K562 (cell line): Measurements from ENCODE around the gene NEU1. TPM values are rescaled to one million over a fixed set of nuclear protein-coding genes. Genes with fewer than 3 reads are reported as not detected.

Experiments
- CREB3L1 ChIP-seq: fragments of 450-650 bp; IDR thresholded peaks from 2 replicates; pipeline ENCODE4 v1.6.1; 2014; ENCODE audit warnings: low read depth, mild to moderate bottlenecking, moderate library complexity, borderline replicate concordance
- ERF ChIP-seq: fragments of 450-650 bp; formaldehyde crosslinking; IDR thresholded peaks from 2 replicates; pipeline ENCODE4 v1.4.0; 2020; ENCODE audit warnings: mild to moderate bottlenecking, mixed read lengths
- GATA2 ChIP-seq: sonication (generic); formaldehyde crosslinking; IDR thresholded peaks from 2 replicates; pipeline ENCODE4 v1.4.0; 2020; ENCODE audit warnings: mild to moderate bottlenecking, missing genetic modification reagents
- MAZ ChIP-seq, 2 experiments: fragments of 450-650 bp in 1 of 2; sonication (generic) in 1 of 2; formaldehyde crosslinking; IDR thresholded peaks in 1 of 2; conservative IDR thresholded peaks in 1 of 2; 2 replicates each; pipeline versions ENCODE4 v1.4.0 to v1.5.0; 2020; ENCODE audit warnings: mild to moderate bottlenecking in 1 of 2, missing genetic modification reagents in 1 of 2
- NR4A1 ChIP-seq, 2 experiments: fragments of 250-450 bp in 1 of 2; fragments of 450-650 bp in 1 of 2; sonication (Bioruptor Pico) in 1 of 2; IDR thresholded peaks; 2 replicates each; pipeline versions ENCODE4 v1.4.0 to v1.6.1; 2016 to 2020; ENCODE audit warnings: mild to moderate bottlenecking in 2 of 2, missing compliant biosample characterization in 1 of 2, missing genetic modification characterization in 1 of 2, moderate library complexity in 1 of 2
- PHTF2 ChIP-seq: fragments of 250-450 bp; sonication (Bioruptor Pico); IDR thresholded peaks from 2 replicates; pipeline ENCODE4 v1.5.0; 2021; ENCODE audit warnings: mild to moderate bottlenecking
- SNRNP70 ChIP-seq: fragments of 200-400 bp; formaldehyde crosslinking; optimal IDR thresholded peaks from 2 replicates; pipeline ENCODE3; 2017; ENCODE audit warnings: low read depth, low read length
- TFAP4 ChIP-seq: sonication (generic); formaldehyde crosslinking; IDR thresholded peaks from 2 replicates; pipeline ENCODE4 v1.8.0; 2022; ENCODE audit warnings: missing genetic modification reagents, mild to moderate bottlenecking, moderate library complexity, borderline replicate concordance
- ZBTB12 ChIP-seq: fragments of 250-450 bp; sonication (Bioruptor Pico); IDR thresholded peaks from 2 replicates; pipeline ENCODE4 v1.4.0; 2020
- ZNF407 ChIP-seq: fragments of 450-650 bp; IDR thresholded peaks from 2 replicates; pipeline ENCODE4 v1.6.1; 2016; ENCODE audit warnings: low read depth
- ZNF639 ChIP-seq, 2 experiments: fragments of 200-800 bp in 1 of 2; sonication (Bioruptor generic) in 1 of 2; sonication (generic) in 1 of 2; formaldehyde crosslinking in 1 of 2; IDR thresholded peaks in 1 of 2; conservative IDR thresholded peaks in 1 of 2; 2 replicates each; pipeline versions ENCODE4 v1.5.0 to v1.6.1; 2016 to 2020; ENCODE audit warnings: missing compliant biosample characterization in 1 of 2, missing genetic modification characterization in 1 of 2, missing genetic modification reagents in 1 of 2
- ZNF75A ChIP-seq: fragments of 450-650 bp; formaldehyde crosslinking; IDR thresholded peaks from 2 replicates; pipeline ENCODE4 v1.4.0; 2020; ENCODE audit warnings: mild to moderate bottlenecking
- polyA plus RNA-seq, 8 experiments: library from polyadenylated mRNA; depleted of rRNA in 4 of 8; stranded (reverse) in 5 of 8; unstranded in 3 of 8; fragments of >200 nt; fragmentation: Nextera tagmentation in 2 of 8; fragmentation: Illumina TruSeq in 1 of 8; extraction: Ambion mirVana in 2 of 8; extraction: Trizol in 1 of 8; gene quantifications; 2 replicates each; pipeline versions ENCODE4 v1.2.1 to v1.2.3, GENCODE V29; 2011 to 2014; ENCODE audit warnings: inconsistent platforms in 1 of 8, missing spikeins in 1 of 8
- total RNA-seq, 7 experiments: library from RNA; depleted of rRNA in 6 of 7; stranded (reverse); fragments of >200 nt in 6 of 7; fragmentation: Illumina TruSeq in 2 of 7; extraction: Trizol in 2 of 7; gene quantifications; 2 replicates each; pipeline versions ENCODE4 v1.2.1 to v1.2.3, GENCODE V29; 2011 to 2021; ENCODE audit warnings: low replicate concordance in 1 of 7

Gene NEU1
- total and polyA plus RNA-seq, 9 of the 15 experiments (the other 6 are each of a cell fraction or from before 2014, with no cell fraction given): 14.8 to 67.8 (median 51.0) TPM

GRCh38 chr6:31829633-31830283 lies 32.9 kb downstream of the NEU1 start (continued):
- TF ChIP-seq PHTF2 (CRISPR knock-in tag): peak; percentile 99; the same call in 1 of the 2 replicates
- no peak for TF ChIP-seq CREB3L1
- TF ChIP-seq ZNF75A (CRISPR knock-in tag): no peak
- no peak for TF ChIP-seq ZNF407
- peak; percentile 31; the same call in 1 of the 2 replicates for TF ChIP-seq ZBTB12 (CRISPR knock-in tag)
- no peak for TF ChIP-seq TFAP4 (CRISPR knock-in tag)
- 0 out of 4 replicates have a peak, but pooled peaks of 1 of the 2 experiments have one; percentile 47 for TF ChIP-seq ZNF639 (CRISPR knock-in tag; conservative IDR thresholded peaks at IDR 0.05 in 1 of 2, IDR thresholded peaks at IDR 0.05 in 1 of 2)
- no peak for TF ChIP-seq NR4A1 (CRISPR knock-in tag; IDR thresholded peaks at IDR 0.05)
- no peak for TF ChIP-seq NR4A1 (tag; IDR thresholded peaks at IDR 0.05)
- TF ChIP-seq SNRNP70: no peak
- TF ChIP-seq GATA2 (CRISPR knock-in tag): no peak
- TF ChIP-seq MAZ (CRISPR knock-in tag; conservative IDR thresholded peaks at IDR 0.05 in 1 of 2, IDR thresholded peaks at IDR 0.05 in 1 of 2): peak in 1 of 2 experiments; percentile 61; a peak in 2 of 4 replicates
- peak; percentile 70; the same call in 1 of the 2 replicates for TF ChIP-seq ERF (CRISPR knock-in tag)
